HCT116 (cell line): Measurements from ENCODE around the gene VSTM2B.

Experiments used
- CTCF ChIP-seq, 3 experiments: fragments of 200-600 bp in 1 of 3; sonication (generic) in 1 of 3; IDR thresholded peaks in 2 of 3; conservative IDR thresholded peaks in 1 of 3; 2 replicates each; pipeline ENCODE4 v1.5.1; 2012 to 2017; ENCODE audit warnings: low read depth in 2 of 3, low read length in 2 of 3, antibody characterized with exemption in 1 of 3, borderline replicate concordance in 1 of 3, control low read depth in 1 of 3, mild to moderate bottlenecking in 1 of 3, mixed read lengths in 1 of 3, mixed run types in 1 of 3, moderate library complexity in 1 of 3; ENCODE audit not compliant: insufficient read depth in 1 of 3
- EZH2 ChIP-seq: fragments of 200-600 bp; sonication (generic); IDR thresholded peaks from 2 replicates; pipeline ENCODE4 v1.6.1; 2017; ENCODE audit warnings: antibody characterized with exemption, mixed run types
- RAD21 ChIP-seq: IDR thresholded peaks from 2 replicates; pipeline ENCODE4 v1.6.1; 2012; ENCODE audit warnings: low read depth, mild to moderate bottlenecking
- ZNF274 ChIP-seq: fragments of 200-500 bp; sonication (Bioruptor generic); IDR thresholded peaks from 2 replicates; pipeline ENCODE4 v1.6.1; 2014; ENCODE audit warnings: mild to moderate bottlenecking, low read depth, low read length, inconsistent platforms

- TF ChIP-seq RAD21, result no peak
- no peak for TF ChIP-seq CTCF (IDR thresholded peaks at IDR 0.05 in 2 of 3, conservative IDR thresholded peaks at IDR 0.05 in 1 of 3; ENCODE audit: borderline replicate concordance in 1 of 3, insufficient read depth in 1 of 3, low read depth in 2 of 3, low read length in 2 of 3)
- no peak for TF ChIP-seq EZH2
- no peak for TF ChIP-seq ZNF274
These were observed 5.4 kb upstream of the VSTM2B start for GRCh38 chr19:29520390-29520789.
